HG02678 (cell line): ENCODE results near the gene RNF148.
"Not testable (repeated sequence)": the region's sequence is repeated elsewhere in the genome, so short reads cannot be mapped to it uniquely, and the experiment has no call there.

Experiments
- ATAC-seq: cut with Tn5 transposase; IDR thresholded peaks from one replicate; pipeline ENCODE4 v1.9.1; 2021; ENCODE audit warnings: mild to moderate bottlenecking, moderate library complexity; ENCODE audit not compliant: unreplicated experiment

The RNF148 gene

GRCh38 chr7:122691569-122692235, 11.0 kb downstream of the RNF148 start:
- ATAC-seq = no peak

DNA sequence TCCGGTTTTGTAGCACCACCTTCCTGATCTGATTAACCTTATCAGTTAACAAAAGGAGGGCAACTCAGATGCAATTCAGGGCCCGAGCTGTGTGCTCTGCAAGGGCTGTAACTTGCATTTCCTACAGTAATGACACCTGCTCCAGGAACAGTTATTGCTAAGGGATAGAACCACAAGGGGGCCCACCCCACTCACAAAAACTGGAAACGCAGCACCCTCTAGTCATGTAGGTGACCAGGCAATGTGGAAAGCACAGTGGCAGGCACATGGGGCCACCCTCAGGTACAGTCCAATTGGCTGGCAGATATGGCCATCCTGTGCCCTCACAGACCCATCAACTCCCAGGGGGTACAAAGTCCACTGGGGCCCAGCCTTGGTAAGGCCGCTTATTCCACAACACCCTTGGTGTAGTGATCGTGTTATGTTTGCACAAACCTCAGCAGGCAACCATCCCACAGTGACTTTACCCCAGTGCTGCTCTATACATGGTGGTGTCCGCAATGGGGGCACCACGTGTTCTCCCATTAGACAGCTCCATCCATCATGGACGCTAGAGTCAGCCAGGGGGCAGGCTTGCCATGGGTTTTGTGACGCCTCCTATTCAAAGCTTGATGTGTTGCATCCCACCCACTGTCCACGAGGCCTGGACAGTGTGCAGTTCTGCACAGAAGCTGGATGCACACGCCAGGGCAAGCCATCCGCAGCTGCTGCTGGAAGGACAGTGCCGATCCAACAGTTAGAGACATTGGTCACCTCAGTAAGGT, 13.2 kb downstream of the RNF148 start:
- no peak for ATAC-seq

DNA sequence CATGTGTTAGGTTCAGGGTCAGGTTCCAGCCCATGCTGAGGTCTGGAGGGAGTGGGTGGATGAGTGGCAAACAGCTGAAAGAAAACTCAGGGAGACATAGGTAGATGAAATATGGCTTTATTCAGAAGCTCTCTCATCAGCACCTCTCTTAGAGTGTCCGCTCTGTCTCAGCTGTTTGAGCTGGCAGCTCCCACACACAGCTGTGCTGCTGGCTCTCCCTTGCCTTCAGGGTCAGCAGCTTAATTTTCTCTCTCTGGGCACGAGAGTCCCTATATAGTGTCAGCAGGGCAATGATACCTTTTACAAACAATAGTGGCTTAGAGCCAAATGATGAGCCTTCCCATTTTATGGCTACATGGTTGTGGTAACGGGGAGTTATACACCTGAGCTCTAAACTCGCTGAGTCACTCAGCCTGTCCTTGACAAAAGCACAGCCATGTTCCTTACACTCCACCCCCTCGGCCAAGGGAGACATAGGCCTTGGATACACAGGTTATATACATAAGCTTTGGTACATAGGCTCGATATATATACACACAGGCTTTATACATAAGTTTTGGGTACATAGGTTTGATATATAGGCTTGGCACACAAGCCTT, 14.2 kb downstream of the RNF148 start:
- no peak for ATAC-seq

- ATAC-seq = no peak
Observed at GRCh38 chr7:122686360-122686878, 16.3 kb downstream of the RNF148 start.

DNA sequence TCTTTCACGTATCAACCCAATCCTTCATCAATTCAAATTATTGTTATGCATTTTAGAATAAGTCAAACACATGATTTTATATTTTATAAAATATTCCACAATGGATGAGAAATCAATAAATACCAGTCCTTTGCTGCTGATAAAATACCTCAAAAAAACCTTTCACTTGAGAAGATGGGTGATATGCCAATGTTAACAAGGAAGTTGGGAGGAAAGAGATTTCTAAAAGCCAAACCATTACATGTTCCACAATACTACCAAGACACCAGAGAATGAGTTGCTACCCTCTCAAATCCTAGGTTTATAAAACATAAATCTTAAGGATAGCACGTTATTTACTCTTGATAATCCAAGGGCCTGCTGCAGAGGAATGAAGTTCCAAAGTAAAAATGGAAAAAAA, 18.2 kb downstream of the RNF148 start:
- no peak for ATAC-seq

DNA sequence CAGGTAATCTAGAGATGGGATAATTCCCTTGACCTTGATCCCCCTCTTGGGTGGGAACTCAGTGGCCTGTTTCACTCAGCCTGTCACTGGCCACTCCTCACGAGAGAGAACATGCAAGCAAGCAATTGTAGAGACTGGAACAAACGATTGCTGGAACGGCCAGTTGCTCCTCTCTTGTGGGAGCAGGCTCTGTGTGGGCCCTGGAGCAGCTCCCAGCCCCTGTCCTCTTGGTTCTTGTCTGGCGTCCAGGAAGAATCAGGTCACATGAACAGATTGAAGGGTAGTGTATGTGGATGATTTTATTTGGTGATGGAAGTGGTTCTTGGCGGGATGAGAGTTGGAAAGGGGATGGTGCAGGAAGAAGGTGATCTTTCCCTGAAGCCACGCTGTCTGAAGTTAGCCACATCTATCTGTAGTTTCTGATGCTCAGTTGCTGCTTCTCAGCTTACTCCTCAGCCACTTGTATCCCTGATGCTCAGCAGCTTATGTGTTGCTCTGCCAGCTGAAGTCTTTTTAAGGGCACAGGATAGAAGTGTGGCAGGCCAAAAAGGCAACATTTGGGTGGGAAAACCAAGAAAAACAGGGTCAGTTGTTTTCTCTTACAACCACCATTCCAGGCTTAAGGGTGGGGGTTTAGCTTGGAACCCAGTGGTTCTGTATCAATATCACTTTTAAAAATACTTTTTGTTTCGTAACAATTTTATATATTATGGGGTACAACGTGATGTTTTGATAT, 19.7 kb downstream of the RNF148 start:
- no peak for ATAC-seq

DNA sequence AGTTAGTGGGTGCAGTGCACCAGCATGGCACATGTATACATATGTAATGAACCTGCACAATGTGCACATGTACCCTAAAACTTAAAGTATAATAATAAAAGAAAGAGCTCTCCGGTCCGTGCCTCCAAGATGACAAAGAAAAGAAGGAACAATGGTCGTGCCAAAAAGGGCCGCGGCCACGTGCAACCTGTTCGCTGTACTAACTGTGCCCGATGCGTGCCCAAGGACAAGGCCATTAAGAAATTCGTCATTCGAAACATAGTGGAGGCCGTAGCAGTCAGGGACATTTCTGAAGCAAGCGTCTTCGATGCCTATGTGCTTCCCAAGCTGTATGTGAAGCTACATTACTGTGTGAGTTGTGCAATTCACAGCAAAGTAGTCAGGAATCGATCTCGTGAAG, 21.5 kb downstream of the RNF148 start:
- ATAC-seq = not testable (repeated sequence)

DNA sequence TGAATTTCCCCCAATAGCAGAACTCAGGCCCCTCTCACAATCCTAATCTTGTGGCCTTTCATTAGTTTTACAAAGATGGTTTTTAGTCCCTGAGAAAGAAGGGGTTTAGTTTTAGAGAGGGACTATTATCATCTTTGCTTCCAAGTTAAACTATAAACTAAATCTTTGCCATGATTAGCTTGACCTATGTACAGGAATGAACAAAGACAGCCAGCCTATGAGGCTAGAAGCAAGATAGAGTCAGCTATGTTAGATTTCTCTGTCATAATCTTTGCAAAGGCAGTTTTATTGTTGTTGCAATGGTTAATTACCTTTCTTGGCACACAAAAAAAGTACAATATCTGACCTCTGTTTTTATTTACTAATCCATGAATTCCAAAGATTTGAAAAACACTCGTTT, 22.9 kb downstream of the RNF148 start:
- no peak for ATAC-seq

DNA sequence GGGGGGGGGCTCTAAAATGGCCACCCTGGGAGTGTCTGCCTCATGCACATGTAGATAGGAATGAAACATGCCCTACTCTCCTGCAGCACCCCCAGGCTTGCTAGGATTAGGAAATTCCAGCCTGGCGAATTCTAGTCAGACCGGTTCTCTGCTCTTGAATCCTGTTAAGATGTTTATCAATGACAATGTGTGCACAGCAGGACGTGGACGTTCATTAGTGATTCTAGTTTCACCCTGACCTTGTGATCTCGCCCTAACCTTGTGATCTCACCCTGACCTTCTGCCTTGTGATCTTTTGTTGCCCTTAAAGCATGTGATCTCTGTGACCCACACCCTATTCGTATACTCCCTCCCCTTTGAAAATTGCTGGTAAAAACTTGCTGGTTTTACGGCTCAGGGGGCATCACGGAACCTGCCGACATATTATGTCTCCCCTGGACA, 23.4 kb downstream of the RNF148 start:
- ATAC-seq = not testable (repeated sequence)

GRCh38 chr7:122677149-122677548, 25.6 kb downstream of the RNF148 start:
- no peak for ATAC-seq

DNA sequence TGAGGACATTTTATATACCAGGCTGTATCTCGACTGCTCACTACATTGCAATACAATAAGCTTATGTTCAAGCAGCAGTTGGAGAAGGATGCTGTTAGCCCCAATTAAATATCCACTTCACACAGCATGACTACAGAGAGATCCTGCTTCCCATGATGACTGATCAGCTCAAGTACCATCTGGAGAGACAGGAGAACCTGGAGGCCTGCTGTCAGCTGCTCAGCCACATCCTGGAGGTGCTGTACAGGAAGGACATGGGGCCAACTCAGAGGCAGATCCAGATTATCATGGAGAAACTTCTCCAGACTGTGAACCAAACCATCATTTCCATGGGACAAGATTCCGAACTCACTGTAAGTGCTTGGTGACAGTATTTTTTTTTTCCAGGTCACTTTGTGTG, 26.3 kb downstream of the RNF148 start:
- ATAC-seq = no peak

- no peak for ATAC-seq
Observed at GRCh38 chr7:122675621-122676020, 27.1 kb downstream of the RNF148 start.

DNA sequence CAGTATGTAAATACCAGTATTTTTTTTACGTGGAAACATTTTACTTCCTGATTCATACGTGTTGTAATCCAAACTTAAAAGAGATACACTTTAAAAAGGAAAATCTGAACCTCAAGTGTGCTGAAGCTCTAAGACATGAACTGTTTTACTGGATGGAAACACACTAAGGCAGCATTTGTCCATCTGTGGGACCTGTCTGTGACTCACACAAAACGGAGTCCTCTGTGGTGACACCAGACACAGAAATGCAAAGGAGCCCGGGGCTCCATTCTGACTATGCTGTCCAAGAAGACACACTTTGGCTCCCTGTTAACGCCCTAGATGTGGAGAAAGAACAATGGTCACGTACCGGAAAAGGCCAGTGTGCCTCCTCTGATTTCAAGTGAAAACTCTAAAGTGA, 27.7 kb downstream of the RNF148 start:
- ATAC-seq = no peak

- no peak for ATAC-seq
Observed at GRCh38 chr7:122674502-122674901, 28.2 kb downstream of the RNF148 start.

DNA sequence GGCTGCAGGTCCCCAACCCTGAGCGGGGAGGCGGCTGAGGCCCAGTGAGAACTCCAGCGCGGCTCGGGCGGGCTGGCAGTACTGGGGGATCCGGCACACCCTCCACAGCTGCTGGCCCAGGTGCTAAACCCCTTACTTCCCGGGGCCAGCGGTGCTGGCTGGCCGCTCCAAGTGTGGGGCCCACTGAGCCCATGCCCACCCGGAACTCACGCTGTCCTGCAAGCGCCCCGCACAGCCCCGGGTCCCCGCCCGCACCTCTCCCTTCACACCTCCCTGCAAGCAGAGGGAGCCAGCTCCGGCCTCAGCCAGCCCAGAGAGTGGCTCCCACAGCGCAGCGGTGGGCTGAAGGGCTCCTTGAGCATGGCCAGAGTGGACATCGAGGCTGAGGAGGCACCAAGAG, 28.8 kb downstream of the RNF148 start:
- no peak for ATAC-seq

DNA sequence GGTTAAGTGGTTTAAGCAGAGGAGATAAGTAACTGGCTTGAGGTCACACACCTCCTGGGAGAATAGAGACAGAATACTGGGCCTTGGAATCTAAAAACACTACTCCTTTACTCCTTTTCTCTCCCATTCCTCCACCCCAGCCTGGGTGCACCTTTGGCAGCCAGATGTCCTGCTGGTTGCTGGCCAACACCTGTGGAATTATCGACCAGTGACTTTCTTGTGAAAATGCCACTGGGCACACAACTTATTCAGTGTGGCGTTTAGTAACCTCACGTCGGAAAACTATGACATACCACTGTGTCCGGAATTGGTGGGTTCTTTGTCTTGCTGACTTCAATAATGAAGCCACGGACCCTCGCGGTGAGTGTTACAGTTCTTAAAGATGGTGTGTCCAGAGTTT, 30.2 kb downstream of the RNF148 start:
- no peak for ATAC-seq

DNA sequence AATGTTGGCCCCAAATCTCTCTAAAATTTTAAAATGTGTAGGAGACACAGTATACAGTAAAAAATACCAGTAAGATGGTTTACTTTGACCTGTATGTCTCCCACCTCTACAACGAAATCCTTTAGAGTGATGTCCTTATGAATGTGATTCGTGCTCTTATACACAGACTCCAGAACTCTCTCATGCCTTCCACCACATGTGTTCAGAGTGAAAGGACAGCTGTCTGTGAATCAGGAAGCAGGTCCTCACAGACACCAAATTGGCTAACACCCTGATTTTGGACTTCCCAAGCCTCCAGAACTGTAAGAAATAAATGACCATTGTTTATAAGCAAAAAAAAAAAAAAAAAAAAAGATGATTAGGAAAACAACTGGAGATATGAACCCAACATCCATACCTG, 39.0 kb downstream of the RNF148 start:
- ATAC-seq = no peak

- ATAC-seq = no peak
Observed at GRCh38 chr7:122658856-122659255, 43.9 kb downstream of the RNF148 start.

GRCh38 chr7:122653685-122654084, 49.0 kb downstream of the RNF148 start:
- ATAC-seq = no peak

- no peak for ATAC-seq
Observed at GRCh38 chr7:122652876-122653275, 49.8 kb downstream of the RNF148 start.
